HEK293 (cell line): ENCODE data around the gene PRELID1.

Experiments used
- CTCF ChIA-PET: fragments of 350-600 bp; formaldehyde crosslinking; extraction: SDS; loops from one replicate; lab custom pipeline; 2021; ENCODE audit warnings: antibody characterized with exemption; lab: Yijun Ruan, JAX
- POLR2A ChIA-PET: fragments of 300-600 bp; formaldehyde crosslinking; extraction: SDS; loops from one replicate; lab custom pipeline; 2020; ENCODE audit warnings: antibody characterized with exemption, inconsistent platforms; lab: Yijun Ruan, JAX
- H3K27ac ChIP-seq: fragments of 200-500 bp; sonication (Bioruptor generic); 2 replicates; pipeline ENCODE4 v1.5.1; 2014; ENCODE audit warnings: low read depth, low read length, control low read depth, inconsistent platforms; ENCODE audit errors: extremely low read depth
- H3K36me3 ChIP-seq, 2 experiments: fragments of 200-500 bp in 1 of 2; sonication (Bioruptor generic) in 1 of 2; 1 replicate in 1 of 2; 2 replicates in 1 of 2; pipeline ENCODE4 v1.5.1; 2014 to 2017; ENCODE audit warnings: inconsistent platforms in 2 of 2, low read length in 2 of 2; ENCODE audit not compliant: control insufficient read depth in 2 of 2, insufficient read depth in 1 of 2
- H3K4me1 ChIP-seq: fragments of 200-500 bp; sonication (Bioruptor generic); 2 replicates; pipeline ENCODE4 v1.5.1; 2014; ENCODE audit warnings: mild to moderate bottlenecking, low read length, inconsistent platforms; ENCODE audit not compliant: control insufficient read depth, insufficient read depth
- H3K4me3 ChIP-seq: 2 replicates; pipeline ENCODE4 v1.5.1; 2011; ENCODE audit warnings: low read depth, mild to moderate bottlenecking, control low read depth, low read length, moderate library complexity
- H3K9me3 ChIP-seq: fragments of 200-500 bp; sonication (Bioruptor generic); 2 replicates; pipeline ENCODE4 v1.5.1; 2014; ENCODE audit warnings: low read depth, low read length, inconsistent platforms; ENCODE audit not compliant: control insufficient read depth, insufficient read depth
- AEBP2 ChIP-seq: fragments of 450-650 bp; formaldehyde crosslinking; IDR thresholded peaks from 2 replicates; pipeline ENCODE4 v1.5.1; 2016; ENCODE audit warnings: missing biosample characterization, missing genetic modification characterization, borderline replicate concordance
- EGR2 ChIP-seq: fragments of 450-650 bp; formaldehyde crosslinking; IDR thresholded peaks from 2 replicates; pipeline ENCODE4 v1.5.1; 2016; ENCODE audit warnings: low read depth, missing biosample characterization, missing genetic modification characterization
- KLF1 ChIP-seq: fragments of 450-650 bp; formaldehyde crosslinking; IDR thresholded peaks from 2 replicates; pipeline ENCODE4 v1.5.1; 2016; ENCODE audit warnings: missing biosample characterization, missing genetic modification characterization
- MYNN ChIP-seq: fragments of 450-650 bp; formaldehyde crosslinking; IDR thresholded peaks from 2 replicates; pipeline ENCODE4 v1.5.1; 2016; ENCODE audit warnings: missing biosample characterization, missing genetic modification characterization, borderline replicate concordance
- MZF1 ChIP-seq: fragments of 450-650 bp; formaldehyde crosslinking; IDR thresholded peaks from 2 replicates; pipeline ENCODE4 v1.5.1; 2017; ENCODE audit warnings: missing biosample characterization, missing genetic modification characterization, borderline replicate concordance
- RBAK ChIP-seq: fragments of 450-650 bp; formaldehyde crosslinking; IDR thresholded peaks from 2 replicates; pipeline ENCODE4 v1.5.1; 2016; ENCODE audit warnings: missing biosample characterization, missing genetic modification characterization
- ZBTB20 ChIP-seq: fragments of 450-650 bp; formaldehyde crosslinking; IDR thresholded peaks from 2 replicates; pipeline ENCODE4 v1.5.1; 2016; ENCODE audit warnings: missing biosample characterization, missing genetic modification characterization
- ZBTB8A ChIP-seq: fragments of 450-650 bp; formaldehyde crosslinking; IDR thresholded peaks from 2 replicates; pipeline ENCODE4 v1.5.1; 2016; ENCODE audit warnings: missing biosample characterization, missing genetic modification characterization
- ZEB2 ChIP-seq: fragments of 450-650 bp; formaldehyde crosslinking; IDR thresholded peaks from 2 replicates; pipeline ENCODE4 v1.5.1; 2016; ENCODE audit warnings: missing biosample characterization, missing genetic modification characterization
- ZFHX2 ChIP-seq: fragments of 450-650 bp; formaldehyde crosslinking; conservative IDR thresholded peaks from 2 replicates; pipeline ENCODE4 v1.5.1; 2016; ENCODE audit warnings: missing biosample characterization, missing genetic modification characterization
- ZFP37 ChIP-seq: fragments of 450-650 bp; formaldehyde crosslinking; IDR thresholded peaks from 2 replicates; pipeline ENCODE4 v1.5.1; 2016; ENCODE audit warnings: missing biosample characterization, missing genetic modification characterization
- ZNF114 ChIP-seq: fragments of 450-650 bp; formaldehyde crosslinking; IDR thresholded peaks from 2 replicates; pipeline ENCODE4 v1.5.0; 2017; ENCODE audit warnings: missing biosample characterization, missing genetic modification characterization
- ZNF133 ChIP-seq: fragments of 450-650 bp; formaldehyde crosslinking; IDR thresholded peaks from 2 replicates; pipeline ENCODE4 v1.5.1; 2016; ENCODE audit warnings: missing biosample characterization, missing genetic modification characterization
- ZNF16 ChIP-seq: fragments of 450-650 bp; formaldehyde crosslinking; IDR thresholded peaks from 2 replicates; pipeline ENCODE4 v1.5.1; 2016; ENCODE audit warnings: low read depth, missing biosample characterization, missing genetic modification characterization
- ZNF175 ChIP-seq: fragments of 450-650 bp; formaldehyde crosslinking; IDR thresholded peaks from 2 replicates; pipeline ENCODE4 v1.5.1; 2016; ENCODE audit warnings: missing biosample characterization, missing genetic modification characterization
- ZNF239 ChIP-seq: fragments of 450-650 bp; formaldehyde crosslinking; IDR thresholded peaks from 2 replicates; pipeline ENCODE4 v1.5.1; 2016; ENCODE audit warnings: missing biosample characterization, missing genetic modification characterization
- ZNF292 ChIP-seq: fragments of 450-650 bp; formaldehyde crosslinking; IDR thresholded peaks from 2 replicates; pipeline ENCODE4 v1.5.1; 2016; ENCODE audit warnings: low read depth, missing biosample characterization, missing genetic modification characterization, borderline replicate concordance
- ZNF324 ChIP-seq: fragments of 450-650 bp; formaldehyde crosslinking; IDR thresholded peaks from 2 replicates; pipeline ENCODE4 v1.5.1; 2016; ENCODE audit warnings: missing biosample characterization, missing genetic modification characterization
- ZNF341 ChIP-seq: fragments of 450-650 bp; formaldehyde crosslinking; IDR thresholded peaks from 2 replicates; pipeline ENCODE4; 2016; ENCODE audit warnings: low read depth, missing biosample characterization, missing genetic modification characterization
- ZNF416 ChIP-seq: fragments of 450-650 bp; formaldehyde crosslinking; IDR thresholded peaks from 2 replicates; pipeline ENCODE4 v1.5.1; 2016; ENCODE audit warnings: missing biosample characterization, missing genetic modification characterization
- ZNF585B ChIP-seq: fragments of 450-650 bp; formaldehyde crosslinking; IDR thresholded peaks from 2 replicates; pipeline ENCODE4 v1.5.1; 2016; ENCODE audit warnings: missing biosample characterization, missing genetic modification characterization
- ZNF747 ChIP-seq: fragments of 450-650 bp; formaldehyde crosslinking; IDR thresholded peaks from 2 replicates; pipeline ENCODE4 v1.5.1; 2016; ENCODE audit warnings: missing biosample characterization, missing genetic modification characterization
- ZNF768 ChIP-seq: fragments of 450-650 bp; formaldehyde crosslinking; IDR thresholded peaks from 2 replicates; pipeline ENCODE4 v1.5.1; 2018; ENCODE audit warnings: missing biosample characterization, mild to moderate bottlenecking, missing genetic modification characterization
- ZNF777 ChIP-seq: fragments of 450-650 bp; formaldehyde crosslinking; IDR thresholded peaks from 2 replicates; pipeline ENCODE4 v1.5.1; 2017; ENCODE audit warnings: missing biosample characterization, missing genetic modification characterization, borderline replicate concordance
- ZNF785 ChIP-seq: fragments of 450-650 bp; formaldehyde crosslinking; IDR thresholded peaks from 2 replicates; pipeline ENCODE4 v1.5.1; 2016; ENCODE audit warnings: missing biosample characterization, missing genetic modification characterization
- TF ChIP-seq, protein P1 (sequence below): fragments of 450-650 bp; formaldehyde crosslinking; IDR thresholded peaks from 2 replicates; pipeline ENCODE4 v1.5.0; 2017; ENCODE audit warnings: missing biosample characterization, missing genetic modification characterization, borderline replicate concordance
- TF ChIP-seq, protein P2 (sequence below): fragments of 450-650 bp; formaldehyde crosslinking; IDR thresholded peaks from 2 replicates; pipeline ENCODE4 v1.5.1; 2016; ENCODE audit warnings: missing biosample characterization, missing genetic modification characterization
- TF ChIP-seq, protein P3 (sequence below): fragments of 450-650 bp; formaldehyde crosslinking; IDR thresholded peaks from 2 replicates; pipeline ENCODE4 v1.5.1; 2017; ENCODE audit warnings: missing biosample characterization, missing genetic modification characterization

PRELID1 gene

DNA sequence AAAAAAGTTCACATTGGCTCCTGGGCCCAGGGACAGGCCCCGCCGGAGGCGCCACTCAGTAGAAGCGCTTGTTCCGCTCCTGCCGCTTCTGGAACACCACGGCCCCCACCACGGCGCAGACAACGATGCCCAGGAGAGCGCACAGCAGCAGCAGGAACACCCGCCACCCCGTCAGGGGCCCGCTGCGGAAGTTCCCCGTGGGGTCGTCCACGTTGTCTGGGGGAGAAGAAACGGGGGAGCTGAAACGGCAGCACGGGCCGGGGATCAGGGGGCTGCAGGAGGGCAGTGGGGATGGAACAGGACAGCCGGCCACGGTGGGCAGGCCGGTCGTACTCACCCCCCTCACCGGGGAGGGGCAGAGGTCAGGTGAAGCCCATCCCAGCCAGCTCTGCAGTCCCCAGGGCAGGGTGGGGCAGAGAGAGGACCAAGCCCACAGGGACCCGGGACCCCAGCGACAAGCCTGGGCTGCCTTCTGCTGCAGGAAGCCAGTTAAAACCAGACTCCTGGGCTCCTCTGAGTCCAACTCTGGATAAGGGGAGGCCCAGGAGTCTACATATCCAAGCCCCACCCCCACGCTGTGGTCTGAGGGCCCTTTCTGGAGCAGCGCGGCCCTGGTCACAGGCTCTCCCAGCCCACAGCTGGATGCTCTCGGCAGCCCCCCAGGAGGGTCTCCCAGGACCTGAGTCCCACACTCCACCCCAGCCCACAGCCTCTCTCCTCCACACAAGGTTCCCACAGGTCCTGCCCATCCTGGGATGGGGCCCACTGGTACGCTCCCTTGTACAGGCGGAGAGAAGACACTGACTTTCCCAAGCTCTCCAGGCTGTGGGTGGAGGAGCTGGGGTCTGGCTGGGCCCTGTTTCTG, 28.7 kb downstream of the PRELID1 start:
- H3K9me3 ChIP-seq: no peaks in the 10 kb centered on the region
- TF ChIP-seq ZFP37 (tag by site-specific recombination) (no peak), ZBTB20 (no peak), ZNF768 (no peak), RBAK (tag by site-specific recombination) (no peak), ZNF114 (tag by site-specific recombination) (no peak), KLF1 (tag by site-specific recombination) (no peak), AEBP2 (tag by site-specific recombination) (no peak), ZNF324 (tag by site-specific recombination) (no peak), ZNF239 (tag by site-specific recombination) (no peak), EGR2 (tag by site-specific recombination) (no peak)
- TF ChIP-seq, protein P1, sequence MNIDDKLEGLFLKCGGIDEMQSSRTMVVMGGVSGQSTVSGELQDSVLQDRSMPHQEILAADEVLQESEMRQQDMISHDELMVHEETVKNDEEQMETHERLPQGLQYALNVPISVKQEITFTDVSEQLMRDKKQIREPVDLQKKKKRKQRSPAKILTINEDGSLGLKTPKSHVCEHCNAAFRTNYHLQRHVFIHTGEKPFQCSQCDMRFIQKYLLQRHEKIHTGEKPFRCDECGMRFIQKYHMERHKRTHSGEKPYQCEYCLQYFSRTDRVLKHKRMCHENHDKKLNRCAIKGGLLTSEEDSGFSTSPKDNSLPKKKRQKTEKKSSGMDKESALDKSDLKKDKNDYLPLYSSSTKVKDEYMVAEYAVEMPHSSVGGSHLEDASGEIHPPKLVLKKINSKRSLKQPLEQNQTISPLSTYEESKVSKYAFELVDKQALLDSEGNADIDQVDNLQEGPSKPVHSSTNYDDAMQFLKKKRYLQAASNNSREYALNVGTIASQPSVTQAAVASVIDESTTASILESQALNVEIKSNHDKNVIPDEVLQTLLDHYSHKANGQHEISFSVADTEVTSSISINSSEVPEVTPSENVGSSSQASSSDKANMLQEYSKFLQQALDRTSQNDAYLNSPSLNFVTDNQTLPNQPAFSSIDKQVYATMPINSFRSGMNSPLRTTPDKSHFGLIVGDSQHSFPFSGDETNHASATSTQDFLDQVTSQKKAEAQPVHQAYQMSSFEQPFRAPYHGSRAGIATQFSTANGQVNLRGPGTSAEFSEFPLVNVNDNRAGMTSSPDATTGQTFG (tag by site-specific recombination): no peak
- TF ChIP-seq, protein P2, sequence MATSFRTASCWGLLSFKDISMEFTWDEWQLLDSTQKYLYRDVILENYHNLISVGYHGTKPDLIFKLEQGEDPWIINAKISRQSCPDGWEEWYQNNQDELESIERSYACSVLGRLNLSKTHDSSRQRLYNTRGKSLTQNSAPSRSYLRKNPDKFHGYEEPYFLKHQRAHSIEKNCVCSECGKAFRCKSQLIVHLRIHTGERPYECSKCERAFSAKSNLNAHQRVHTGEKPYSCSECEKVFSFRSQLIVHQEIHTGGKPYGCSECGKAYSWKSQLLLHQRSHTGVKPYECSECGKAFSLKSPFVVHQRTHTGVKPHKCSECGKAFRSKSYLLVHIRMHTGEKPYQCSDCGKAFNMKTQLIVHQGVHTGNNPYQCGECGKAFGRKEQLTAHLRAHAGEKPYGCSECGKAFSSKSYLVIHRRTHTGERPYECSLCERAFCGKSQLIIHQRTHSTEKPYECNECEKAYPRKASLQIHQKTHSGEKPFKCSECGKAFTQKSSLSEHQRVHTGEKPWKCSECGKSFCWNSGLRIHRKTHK: no peak
- CTCF ChIA-PET: interaction anchor here (0.9 to 1.1 kb wide), 3 partner anchors 10 to 22 kb away, joined by 3 read pairs; no protein-coding TSS in a partner anchor
- H3K36me3 ChIP-seq: peaks cover 8 to 83% of the 10 kb centered on the region in 2 experiments; a peak in 2 of 3 replicates
- POLR2A ChIA-PET: interaction anchor here (1.7 kb wide), 1 partner anchor 19 kb away, joined by 7 read pairs; the partner anchor contains the start of gene LMAN2
- H3K4me1 ChIP-seq: no peaks in the 10 kb centered on the region
- H3K4me3 ChIP-seq: no peak overlapping the region
- no peak overlapping the region for H3K27ac ChIP-seq

GRCh38 chr5:177332896-177333260, 29.3 kb downstream of the PRELID1 start:
- Histone ChIP-seq H3K4me1 (no peaks in the 10 kb centered on the region), H3K27ac (no peak overlapping the region), H3K36me3 (peaks cover 8 to 85% of the 10 kb centered on the region in 2 experiments; a peak in 2 of 3 replicates), H3K9me3 (no peaks in the 10 kb centered on the region), H3K4me3 (no peak overlapping the region)
- ChIA-PET CTCF (interaction anchor here (0.9 to 1.1 kb wide), 3 partner anchors 9 to 22 kb away, joined by 3 read pairs; no protein-coding TSS in a partner anchor), POLR2A (interaction anchor here (1.7 kb wide), 1 partner anchor 18 kb away, joined by 7 read pairs; the partner anchor contains the start of gene LMAN2)
- TF ChIP-seq ZNF16 (tag by site-specific recombination) (no peak), ZNF416 (tag by site-specific recombination) (no peak), MYNN (no peak), ZNF239 (tag by site-specific recombination) (no peak), ZNF292 (tag by site-specific recombination) (no peak), ZEB2 (tag by site-specific recombination) (no peak), ZNF133 (tag by site-specific recombination) (no peak), ZNF747 (tag by site-specific recombination) (no peak), ZBTB20 (no peak), ZNF175 (tag by site-specific recombination) (no peak), ZBTB8A (no peak), ZNF585B (tag by site-specific recombination) (no peak), ZNF777 (no peak), ZNF785 (tag by site-specific recombination) (no peak), ZFHX2 (tag by site-specific recombination) (no peak), ZNF341 (tag by site-specific recombination) (no peak), MZF1 (tag by site-specific recombination) (no peak)
- TF ChIP-seq, protein P3, sequence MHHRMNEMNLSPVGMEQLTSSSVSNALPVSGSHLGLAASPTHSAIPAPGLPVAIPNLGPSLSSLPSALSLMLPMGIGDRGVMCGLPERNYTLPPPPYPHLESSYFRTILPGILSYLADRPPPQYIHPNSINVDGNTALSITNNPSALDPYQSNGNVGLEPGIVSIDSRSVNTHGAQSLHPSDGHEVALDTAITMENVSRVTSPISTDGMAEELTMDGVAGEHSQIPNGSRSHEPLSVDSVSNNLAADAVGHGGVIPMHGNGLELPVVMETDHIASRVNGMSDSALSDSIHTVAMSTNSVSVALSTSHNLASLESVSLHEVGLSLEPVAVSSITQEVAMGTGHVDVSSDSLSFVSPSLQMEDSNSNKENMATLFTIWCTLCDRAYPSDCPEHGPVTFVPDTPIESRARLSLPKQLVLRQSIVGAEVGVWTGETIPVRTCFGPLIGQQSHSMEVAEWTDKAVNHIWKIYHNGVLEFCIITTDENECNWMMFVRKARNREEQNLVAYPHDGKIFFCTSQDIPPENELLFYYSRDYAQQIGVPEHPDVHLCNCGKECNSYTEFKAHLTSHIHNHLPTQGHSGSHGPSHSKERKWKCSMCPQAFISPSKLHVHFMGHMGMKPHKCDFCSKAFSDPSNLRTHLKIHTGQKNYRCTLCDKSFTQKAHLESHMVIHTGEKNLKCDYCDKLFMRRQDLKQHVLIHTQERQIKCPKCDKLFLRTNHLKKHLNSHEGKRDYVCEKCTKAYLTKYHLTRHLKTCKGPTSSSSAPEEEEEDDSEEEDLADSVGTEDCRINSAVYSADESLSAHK (tag by site-specific recombination): no peak
